ENCODE measurements around the gene ITPRID1. TPM values are rescaled to one million over a fixed set of nuclear protein-coding genes. Genes with fewer than 3 reads are reported as not detected.

ITPRID1 gene
- total RNA-seq, 1 donor from 2014 or later: not detected

GRCh38 chr7:31516680-31517502 lies 3.0 kb downstream of the ITPRID1 start:
- TF ChIP-seq CTCF (IDR thresholded peaks at IDR 0.05; ENCODE audit: unreplicated experiment): no peak
- Mint-ChIP-seq H3K36me3 (no peaks in the 10 kb centered on the region), H3K4me1 (no peaks in the 10 kb centered on the region), H3K27ac (no peak overlapping the region), H3K27me3 (ENCODE audit: low read depth) (peaks cover 7% of the 10 kb centered on the region), H3K9me3 (peaks cover 7% of the 10 kb centered on the region), H3K4me3 (no peak overlapping the region)
- DNase-seq (ENCODE audit: low spot score in 2 of 2, unreplicated experiment in 2 of 2): no peak

GRCh38 chr7:31517513-31517912 lies 3.6 kb downstream of the ITPRID1 start:
- Mint-ChIP-seq H3K4me3 (no peak overlapping the region), H3K36me3 (no peaks in the 10 kb centered on the region), H3K9me3 (peaks cover 7% of the 10 kb centered on the region), H3K27me3 (ENCODE audit: low read depth) (peaks cover 6% of the 10 kb centered on the region), H3K4me1 (no peaks in the 10 kb centered on the region), H3K27ac (no peak overlapping the region)
- TF ChIP-seq CTCF (IDR thresholded peaks at IDR 0.05; ENCODE audit: unreplicated experiment): no peak
- DNase-seq (ENCODE audit: low spot score in 2 of 2, unreplicated experiment in 2 of 2): no peak

GRCh38 chr7:31518766-31519165 lies 4.9 kb downstream of the ITPRID1 start:
- peaks cover 7% of the 10 kb centered on the region for H3K9me3 Mint-ChIP-seq
- no peaks in the 10 kb centered on the region for H3K4me1 Mint-ChIP-seq
- TF ChIP-seq CTCF (IDR thresholded peaks at IDR 0.05; ENCODE audit: unreplicated experiment): no peak
- peaks cover 3% of the 10 kb centered on the region for H3K27me3 Mint-ChIP-seq (ENCODE audit: low read depth)
- no peak overlapping the region for H3K27ac Mint-ChIP-seq
- no peaks in the 10 kb centered on the region for H3K36me3 Mint-ChIP-seq
- H3K4me3 Mint-ChIP-seq: no peak overlapping the region
- no peak for DNase-seq (ENCODE audit: low spot score in 2 of 2, unreplicated experiment in 2 of 2)

GRCh38 chr7:31521336-31522010 lies 7.6 kb downstream of the ITPRID1 start:
- DNase-seq (ENCODE audit: low spot score in 2 of 2, unreplicated experiment in 2 of 2): no peak
- no peak for TF ChIP-seq CTCF (IDR thresholded peaks at IDR 0.05; ENCODE audit: unreplicated experiment)
- Mint-ChIP-seq H3K4me3 (no peak overlapping the region), H3K36me3 (no peaks in the 10 kb centered on the region), H3K27ac (no peak overlapping the region), H3K9me3 (no peaks in the 10 kb centered on the region), H3K4me1 (peaks cover 5% of the 10 kb centered on the region), H3K27me3 (ENCODE audit: low read depth) (peaks cover 3% of the 10 kb centered on the region)

GRCh38 chr7:31526864-31527263 lies 13.0 kb downstream of the ITPRID1 start:
- H3K9me3 Mint-ChIP-seq: no peaks in the 10 kb centered on the region

More at GRCh38 chr7:31526864-31527263, 13.0 kb downstream of the ITPRID1 start:
- peaks cover 8% of the 10 kb centered on the region for H3K27me3 Mint-ChIP-seq (ENCODE audit: low read depth)
- H3K36me3 Mint-ChIP-seq: no peaks in the 10 kb centered on the region
- TF ChIP-seq CTCF (IDR thresholded peaks at IDR 0.05; ENCODE audit: unreplicated experiment): no peak
- peaks cover 5% of the 10 kb centered on the region for H3K4me1 Mint-ChIP-seq
- H3K27ac Mint-ChIP-seq: no peak overlapping the region
- no peak overlapping the region for H3K4me3 Mint-ChIP-seq
- DNase-seq (ENCODE audit: low spot score in 2 of 2, unreplicated experiment in 2 of 2): no peak

All from mesothelial cell of epicardium (in vitro differentiated cells).